ENCODE measurements around the gene ZNF230.

Gene ZNF230

DNA sequence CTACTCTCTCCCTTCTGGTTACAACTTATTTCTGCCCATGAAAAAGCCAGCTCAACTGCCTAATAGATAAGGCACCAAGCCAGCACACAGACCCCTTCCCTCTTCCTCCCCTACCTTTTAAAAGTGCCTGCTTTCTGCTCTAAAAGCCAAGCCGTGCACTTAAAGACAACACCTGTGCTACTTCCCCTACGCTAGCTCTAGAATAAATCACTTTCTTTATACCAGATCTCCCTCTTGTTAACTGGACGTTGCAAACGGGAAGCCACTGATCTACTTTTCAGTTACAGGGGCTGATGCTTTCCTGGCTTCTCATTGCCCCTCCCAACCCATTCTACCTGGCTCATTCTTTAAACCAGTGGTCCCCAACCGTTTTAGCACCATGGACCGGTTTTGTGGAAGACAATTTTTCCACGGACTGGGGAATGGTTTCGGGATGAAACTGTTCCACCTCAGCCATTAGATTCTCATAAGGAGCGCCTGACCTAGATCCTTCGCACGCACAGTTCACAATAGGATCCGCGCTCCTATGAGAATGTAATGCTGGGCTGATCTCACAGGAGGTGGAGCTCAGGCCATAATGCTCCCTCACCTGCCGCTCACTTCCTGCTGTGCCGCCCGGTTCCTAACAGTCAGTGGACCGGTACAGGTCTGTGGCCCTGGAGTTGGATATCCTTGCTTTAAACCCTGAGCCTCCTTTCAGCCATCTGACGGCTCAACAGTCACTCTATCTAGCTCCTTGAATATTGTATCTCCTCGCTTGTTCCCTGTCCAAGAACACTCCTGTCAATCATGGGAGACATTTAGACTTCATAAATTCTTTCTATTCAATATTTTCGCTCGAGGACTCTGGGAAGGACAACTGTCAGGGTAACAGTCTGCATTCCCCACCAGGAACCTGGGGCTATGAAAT lies 48.2 kb downstream of the ZNF230 start:
- peak; percentile 82 for DNase-seq

DNA sequence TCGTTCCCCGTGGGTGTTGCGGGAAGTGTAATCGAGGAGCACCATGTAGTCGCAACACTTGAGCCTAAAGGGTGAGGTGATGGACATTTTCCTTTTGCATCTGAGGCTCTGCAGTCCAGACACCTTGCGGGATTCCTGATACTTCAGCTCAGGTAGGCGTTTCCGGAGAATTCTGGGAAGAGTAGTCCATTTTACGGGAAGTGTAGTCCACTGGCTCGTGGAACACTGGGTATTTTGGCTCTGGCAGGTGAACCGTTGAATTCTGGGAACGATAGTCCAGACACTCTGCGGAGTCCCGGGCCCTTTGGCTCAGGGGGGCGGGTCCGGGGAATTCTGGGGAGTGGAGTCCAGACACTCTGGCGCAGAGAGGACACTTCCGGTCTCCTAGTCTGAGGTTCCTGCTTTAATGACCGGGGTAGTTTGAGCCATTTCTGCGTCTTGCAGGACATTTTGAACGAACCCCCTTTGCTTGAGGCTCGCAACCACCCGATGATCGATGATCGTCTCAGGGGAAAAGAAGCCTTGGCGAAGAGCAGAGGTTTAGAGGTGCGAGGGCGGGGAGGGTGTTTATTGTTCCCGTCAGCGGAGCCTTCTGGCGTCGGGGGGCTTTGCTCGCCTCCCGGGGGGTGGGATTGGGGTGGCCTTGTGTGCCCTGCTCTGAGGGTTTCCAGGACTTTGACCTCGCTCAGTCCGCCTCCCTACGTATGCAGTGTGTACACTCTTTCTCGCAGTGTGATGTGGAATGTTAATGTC lies 49.1 kb downstream of the ZNF230 start, which contains the start of gene ZNF223:
Gene ZNF223, plus strand, starts transcription at position 387 of the 753 bp plus-strand sequence. CDS start 3,141 bp downstream, outside the sequence.
- peak; percentile 98 for DNase-seq

DNA sequence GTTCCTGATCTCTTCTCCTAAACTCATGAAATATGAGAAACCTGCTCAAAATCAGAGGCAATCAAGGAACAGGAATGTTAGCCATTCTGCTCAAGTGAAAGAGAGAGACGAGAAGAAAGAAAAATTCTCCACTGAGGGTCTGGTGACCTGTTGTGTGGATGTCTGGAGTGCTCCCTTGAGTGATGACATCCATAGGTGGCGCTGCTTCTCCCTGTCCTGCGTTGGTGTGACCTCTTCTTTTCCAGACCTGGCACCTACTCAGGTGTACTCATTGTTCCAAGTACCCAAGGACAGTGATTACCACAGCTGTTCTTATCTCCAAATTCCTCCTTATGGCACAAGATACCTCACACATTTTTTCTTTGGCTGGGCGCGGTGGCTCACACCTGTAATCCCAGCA lies 53.1 kb downstream of the ZNF230 start:
- DNase-seq: no peak

DNA sequence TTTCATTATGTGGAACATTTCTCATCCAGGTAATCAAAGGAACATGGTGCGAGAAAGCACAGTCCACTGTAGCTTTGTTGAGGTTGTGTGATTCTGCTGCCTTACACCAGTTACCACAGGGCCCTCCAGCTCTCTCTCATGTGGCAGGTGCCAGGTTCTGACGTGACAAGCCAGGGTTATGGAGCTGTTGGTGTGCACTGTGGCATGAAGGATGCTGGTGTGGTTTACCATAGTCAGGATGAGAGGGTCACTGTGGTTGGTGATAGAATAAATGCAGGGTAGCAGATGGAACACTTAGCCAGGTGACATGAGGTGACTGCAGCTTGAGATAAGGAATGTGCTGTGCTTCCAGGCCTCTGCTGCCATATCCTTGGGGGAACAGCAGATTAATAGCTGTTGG lies 56.5 kb downstream of the ZNF230 start:
- no peak for DNase-seq

DNA sequence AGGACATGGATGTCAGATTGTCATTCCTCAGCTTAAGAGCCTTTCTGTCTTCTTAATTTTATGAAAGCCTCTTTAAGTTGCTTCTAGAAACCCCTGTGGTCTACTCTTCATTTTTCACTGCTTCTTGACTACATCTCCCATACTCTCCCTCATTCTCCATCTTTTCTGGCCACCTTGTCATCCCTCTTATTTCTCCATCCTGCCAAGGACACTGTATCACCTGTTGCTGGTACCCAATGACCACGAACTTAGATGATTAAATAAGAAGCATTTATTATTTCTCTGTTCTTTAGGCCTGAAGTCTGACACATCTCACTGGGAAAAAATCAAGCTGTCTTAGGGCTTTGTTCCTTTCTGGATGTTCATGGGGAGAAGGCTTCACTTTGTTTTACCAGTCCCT lies 58.3 kb downstream of the ZNF230 start:
- DNase-seq: no peak
